Endothelial cell of umbilical vein (primary cell): ENCODE results near the gene ZNF326. TPM values are rescaled to one million over a fixed set of nuclear protein-coding genes. Genes with fewer than 3 reads are reported as not detected.

Source experiments
- BruUV-seq: library from RNA; stranded (reverse); fragments of 400-500 nt; replicated peaks from 2 replicates; lab custom pipeline; 2021; lab: Mats Ljungman, UMichigan
- CTCF ChIA-PET: fragments of 300-600, 350-600 bp; sonication (Branson Sonifier 250); formaldehyde crosslinking; loops from one replicate; lab custom pipeline; 2021; ENCODE audit warnings: antibody characterized with exemption, inconsistent platforms; lab: Charles Lee
- POLR2A ChIA-PET: fragments of 300-600, 350-600 bp; sonication (Branson Sonifier 250); formaldehyde crosslinking; loops from one replicate; lab custom pipeline; 2021; ENCODE audit warnings: antibody characterized with exemption, inconsistent platforms; lab: Charles Lee
- DNase-seq: peaks from one replicate; pipeline ENCODE4 v3.0.0-alpha.2; 2011; ENCODE audit warnings: low read depth, low spot score
- FAIRE-seq: peaks from 2 replicates; lab custom pipeline; 2011; peaks lifted over from hg19 to GRCh38; lab: Jason Lieb, UNC
- H2AFZ ChIP-seq: 2 replicates; pipeline ENCODE4 v1.6.0; 2012; ENCODE audit warnings: low read depth, low read length, control low read depth, inconsistent platforms
- H3K27ac ChIP-seq: 2 replicates; pipeline ENCODE4 v1.5.1; 2011; ENCODE audit warnings: low read depth, mild to moderate bottlenecking, control low read depth, low read length, moderate library complexity; ENCODE audit not compliant: insufficient read depth
- H3K27me3 ChIP-seq, 2 experiments: 2 replicates each; pipeline versions ENCODE4 v1.6.0 to v1.6.1; 2011; ENCODE audit warnings: low read length in 2 of 2, mixed read lengths in 1 of 2; ENCODE audit not compliant: control insufficient read depth in 2 of 2, insufficient read depth in 2 of 2
- H3K36me3 ChIP-seq, 2 experiments: 2 replicates in 1 of 2; 3 replicates in 1 of 2; pipeline ENCODE4 v1.5.1; 2011; ENCODE audit warnings: low read length in 2 of 2, mild to moderate bottlenecking in 1 of 2, moderate library complexity in 1 of 2; ENCODE audit not compliant: control insufficient read depth in 2 of 2, insufficient read depth in 2 of 2; ENCODE audit errors: extremely low read depth in 1 of 2
- H3K4me1 ChIP-seq: 3 replicates; pipeline ENCODE4 v1.5.1; 2011; ENCODE audit warnings: mild to moderate bottlenecking, low read length; ENCODE audit not compliant: control insufficient read depth, insufficient read depth; ENCODE audit errors: extremely low read depth
- H3K4me2 ChIP-seq: 2 replicates; pipeline ENCODE4 v1.6.1; 2011; ENCODE audit warnings: low read length, control low read depth, mixed read lengths; ENCODE audit not compliant: insufficient read depth
- H3K4me3 ChIP-seq, 3 experiments: fragments of 200-600 bp in 1 of 3; sonication (generic), shearing (Covaris generic) in 1 of 3; replicated peaks in 1 of 3; 2 replicates each; pipeline ENCODE4 v1.5.1; 2011 to 2016; ENCODE audit warnings: control low read depth in 3 of 3, low read length in 3 of 3, mild to moderate bottlenecking in 2 of 3, inconsistent platforms in 1 of 3, low read depth in 1 of 3, moderate library complexity in 1 of 3; ENCODE audit not compliant: insufficient read depth in 1 of 3
- H3K79me2 ChIP-seq: 2 replicates; pipeline ENCODE4 v1.6.0; 2012; ENCODE audit warnings: low read length, inconsistent platforms; ENCODE audit not compliant: control insufficient read depth, insufficient read depth
- H3K9ac ChIP-seq: replicated peaks from 2 replicates; pipeline ENCODE3; 2011; ENCODE audit warnings: low read length, control low read depth; ENCODE audit not compliant: insufficient read depth; ENCODE audit errors: extremely low read depth
- H3K9me1 ChIP-seq: replicated peaks from 3 replicates; pipeline ENCODE4 v1.6.0; 2011; ENCODE audit warnings: mild to moderate bottlenecking, low read length; ENCODE audit not compliant: control insufficient read depth, insufficient read depth; ENCODE audit errors: extremely low read depth
- H3K9me3 ChIP-seq: replicated peaks from 2 replicates; pipeline ENCODE4 v1.5.1; 2012; ENCODE audit warnings: low read length, inconsistent platforms; ENCODE audit not compliant: control insufficient read depth, insufficient read depth
- H4K20me1 ChIP-seq: replicated peaks from 2 replicates; pipeline ENCODE3; 2011; ENCODE audit warnings: mild to moderate bottlenecking, low read length; ENCODE audit not compliant: control insufficient read depth, insufficient read depth; ENCODE audit errors: extremely low read depth
- CTCF ChIP-seq, 2 donors: IDR thresholded peaks; 1 replicate in 1 of 2; 2 replicates in 1 of 2; pipeline ENCODE4 v1.5.1; 2011; ENCODE audit warnings: low read length in 2 of 2, mild to moderate bottlenecking in 2 of 2, moderate library complexity in 2 of 2, control low read depth in 1 of 2, inconsistent platforms in 1 of 2, low read depth in 1 of 2; ENCODE audit not compliant: insufficient read depth in 1 of 2; ENCODE audit errors: extremely low read depth in 1 of 2
- EZH2 ChIP-seq: IDR thresholded peaks from 2 replicates; pipeline ENCODE4 v1.6.1; 2012; ENCODE audit warnings: borderline replicate concordance, low read depth, mild to moderate bottlenecking, moderate library complexity, low read length, inconsistent platforms; ENCODE audit not compliant: severe bottlenecking
- JUN ChIP-seq: IDR thresholded peaks from 2 replicates; pipeline ENCODE4 v1.6.1; 2011; ENCODE audit warnings: borderline replicate concordance, low read depth; ENCODE audit not compliant: insufficient read length, insufficient read depth
- MAX ChIP-seq: IDR thresholded peaks from 2 replicates; pipeline ENCODE4 v1.6.1; 2011; ENCODE audit not compliant: insufficient read depth, insufficient read length
- MYC ChIP-seq: IDR thresholded peaks from one replicate; pipeline ENCODE4 v1.6.1; 2011; ENCODE audit warnings: mild to moderate bottlenecking, low read depth, low read length
- POLR2A ChIP-seq: IDR thresholded peaks from 2 replicates; pipeline ENCODE4 v1.6.1; 2012; ENCODE audit warnings: low read depth, mild to moderate bottlenecking, control low read depth, low read length
- POLR2AphosphoS5 ChIP-seq: IDR thresholded peaks from 2 replicates; pipeline ENCODE4 v1.6.1; 2012; ENCODE audit warnings: low read depth, mild to moderate bottlenecking, control low read depth, low read length, moderate library complexity; ENCODE audit not compliant: insufficient read depth
- dilution Hi-C: fragments of 300-500 bp; cut with MboI; formaldehyde crosslinking; loops from one replicate; pipeline ENCODE4 v1.15.0; 2019; ENCODE audit warnings: low sequenced_read_pairs; ENCODE audit not compliant: extremely low pct_ligation_motif_present
- intact Hi-C: fragments of 100-400 bp; cut with micrococcal nuclease; formaldehyde crosslinking; loops from one replicate; pipeline ENCODE4 v1.10.0; 2022
- polyA plus RNA-seq, 4 experiments: library from polyadenylated mRNA; depleted of rRNA in 3 of 4; stranded (reverse) in 3 of 4; unstranded in 1 of 4; fragments of >200 nt; gene quantifications; 2 replicates each; pipeline versions ENCODE4 v1.2.1 to v1.2.3, GENCODE V29; 2011 to 2012; ENCODE audit warnings: missing spikeins in 1 of 4
- total RNA-seq: library from RNA; stranded (reverse); gene quantifications from 2 replicates; pipeline ENCODE4 v1.2.3, GENCODE V29; 2021

The ZNF326 gene
- total and polyA plus RNA-seq, 2 donors (not counting 3 experiments of a cell fraction or from before 2014, with no cell fraction given), result 13.1 to 29.9 TPM

- Histone ChIP-seq H3K4me3 (no peak overlapping the region), H3K4me1 (no peaks in the 10 kb centered on the region), H3K9ac (no peak overlapping the region), H3K9me1 (no peaks in the 10 kb centered on the region), H3K4me2 (no peak overlapping the region), H3K27me3 (peaks cover 0 to 2% of the 10 kb centered on the region in 2 experiments), H3K36me3 (no peaks in the 10 kb centered on the region), H4K20me1 (no peaks in the 10 kb centered on the region), H3K9me3 (no peaks in the 10 kb centered on the region), H3K27ac (no peak overlapping the region), H2AFZ (no peak overlapping the region), H3K79me2 (no peaks in the 10 kb centered on the region)
- no peak for TF ChIP-seq MAX
- no peak for TF ChIP-seq MYC
- TF ChIP-seq POLR2AphosphoS5, result no peak
- TF ChIP-seq EZH2, result no peak
- no peak for TF ChIP-seq CTCF (IDR thresholded peaks at IDR 0.05; ENCODE audit: extremely low read depth in 1 of 2, insufficient read depth in 1 of 2, low read depth in 1 of 2, low read length in 2 of 2)
- TF ChIP-seq JUN, result no peak
- TF ChIP-seq POLR2A, result no peak
- ChIA-PET POLR2A (no interaction called here), CTCF (interaction anchor here (0.5 kb wide), 1 partner anchor 1843 kb away, joined by 4 read pairs; no protein-coding TSS in a partner anchor)
- intact Hi-C loops, result no loop called here
- FAIRE-seq (no peak), DNase-seq (no peak)
- no TSS peak for BruUV-seq
- dilution Hi-C loops, result no loop called here
Observed at GRCh38 chr1:90074970-90075391, 80.1 kb downstream of the ZNF326 start.
